Stimulated activated CD4-positive, alpha-beta T cell treated with anti-CD3 and anti-CD28 coated beads, Interleukin-4, amount 100 ng/mL, for 4 hours (primary cell): Measurements from ENCODE around the gene EML5.

Experiments
- DNase-seq, 2 experiments: peaks; one replicate each; pipeline ENCODE4 v3.0.0-alpha.2; 2020

The EML5 gene

GRCh38 chr14:88612981-88613380, 179.8 kb downstream of the EML5 start:
- DNase-seq = no peak

DNA sequence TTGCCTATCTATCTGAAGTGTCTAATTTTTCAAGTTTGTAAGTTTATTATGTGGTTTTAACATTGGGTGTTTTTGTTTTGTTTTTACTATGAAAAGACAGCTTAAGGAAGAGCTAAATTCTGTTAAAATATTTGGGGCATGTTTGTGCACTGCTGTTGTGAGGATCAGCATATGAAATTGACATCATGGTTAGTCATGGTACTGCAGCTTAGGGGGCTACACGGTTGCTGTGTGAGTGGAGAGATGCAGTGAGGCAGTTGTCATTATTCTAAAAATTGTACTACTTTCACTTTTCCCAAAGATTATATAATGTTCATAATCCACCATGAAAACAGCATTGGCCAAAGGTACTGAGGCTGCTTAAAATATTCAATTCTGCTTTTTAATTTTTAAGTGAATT, 180.9 kb downstream of the EML5 start:
- no peak for DNase-seq

- no peak for DNase-seq
These were observed 184.9 kb downstream of the EML5 start for GRCh38 chr14:88607829-88608228.

GRCh38 chr14:88605594-88605993, 187.2 kb downstream of the EML5 start:
- DNase-seq = no peak

GRCh38 chr14:88604212-88604611, 188.5 kb downstream of the EML5 start:
- DNase-seq = no peak

GRCh38 chr14:88599761-88600439, 192.9 kb downstream of the EML5 start:
- peak in 1 of 2 experiments; percentile 5 for DNase-seq

GRCh38 chr14:88599326-88599725, 193.4 kb downstream of the EML5 start:
- no peak for DNase-seq

DNA sequence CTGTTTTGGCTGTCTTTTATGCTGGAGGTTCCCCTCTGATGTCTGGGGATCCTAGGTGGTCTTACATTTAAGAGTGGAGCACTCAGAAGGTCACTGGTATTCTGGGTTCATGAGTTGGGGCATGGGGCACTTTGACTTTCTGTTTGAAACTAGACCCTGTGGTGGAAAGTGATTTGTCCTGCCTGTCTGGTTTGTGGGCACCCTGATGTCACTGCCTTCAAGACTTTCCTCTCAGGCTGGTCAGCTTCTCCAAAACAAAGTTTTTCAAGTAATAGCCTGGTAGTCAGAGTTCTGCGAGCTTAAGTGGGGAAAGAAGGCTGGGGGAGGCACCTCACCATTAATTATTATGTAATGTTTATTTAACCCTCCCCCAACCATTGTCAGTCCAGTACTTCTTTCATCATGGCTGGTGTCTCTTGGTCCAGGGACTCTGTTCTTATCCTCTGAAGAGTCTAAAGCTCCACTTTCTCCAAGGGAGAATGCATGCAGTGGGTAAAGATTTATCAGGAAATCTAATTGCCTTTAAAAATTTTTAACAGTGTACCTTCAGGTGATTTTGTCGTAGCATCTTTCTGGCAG, 194.6 kb downstream of the EML5 start:
- DNase-seq = no peak

DNA sequence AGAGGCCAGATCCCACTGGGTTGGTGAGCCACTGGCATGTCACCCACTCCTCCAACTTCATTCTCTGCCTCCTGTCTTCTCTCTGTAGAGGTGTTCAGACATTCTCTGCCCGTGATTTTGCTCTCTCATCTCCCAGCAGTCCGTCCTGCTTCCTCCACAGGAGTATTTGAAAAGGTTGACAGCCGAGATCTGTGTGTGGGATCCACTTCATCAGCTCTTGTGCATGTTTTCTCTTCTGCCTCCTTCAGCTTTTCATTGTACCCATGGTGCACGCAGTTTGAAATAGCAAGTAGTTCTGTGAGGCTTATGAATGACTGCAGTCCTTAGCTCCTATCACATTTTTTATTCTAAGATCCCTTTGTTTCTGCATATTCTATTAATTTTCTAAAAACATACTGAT, 195.2 kb downstream of the EML5 start:
- DNase-seq = no peak

DNA sequence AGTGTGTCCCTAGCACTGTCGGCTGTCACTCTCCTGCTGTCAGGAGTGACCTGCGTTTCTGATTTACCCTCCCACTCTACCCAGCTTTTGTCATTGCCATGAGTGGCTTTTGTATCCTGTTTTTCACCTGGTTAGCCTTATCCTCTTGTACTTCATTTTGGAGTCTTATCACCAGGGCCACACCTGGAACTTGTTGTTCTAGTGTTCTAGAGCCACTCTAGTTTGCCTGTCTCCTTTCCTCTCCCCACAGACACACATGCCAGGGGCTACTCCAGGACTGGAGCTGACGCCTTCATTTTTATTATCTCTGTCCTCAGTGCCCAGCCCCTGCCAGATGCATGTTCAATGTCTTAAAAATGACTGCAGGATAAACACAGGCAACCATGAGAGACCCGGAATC, 195.7 kb downstream of the EML5 start:
- DNase-seq = no peak

DNA sequence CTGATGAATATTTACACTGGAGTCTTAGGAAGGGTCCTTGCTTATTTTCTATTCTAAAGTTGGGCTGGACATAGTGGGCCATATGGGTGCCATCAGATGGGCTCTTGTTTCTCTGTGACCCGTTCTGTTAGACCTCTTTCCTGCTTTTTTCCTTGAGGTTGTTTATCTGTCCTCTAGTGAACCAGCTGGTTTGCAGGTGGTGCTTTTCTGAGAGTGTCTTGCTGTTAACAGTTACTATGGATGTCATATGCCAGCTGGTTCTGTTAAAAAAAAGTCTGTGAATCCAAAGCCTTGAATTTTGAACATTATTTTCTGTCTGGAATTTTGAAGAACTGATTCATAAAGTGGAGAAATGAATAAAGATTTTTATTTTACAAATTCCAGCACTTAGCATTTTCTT, 200.7 kb downstream of the EML5 start:
- DNase-seq = no peak

DNA sequence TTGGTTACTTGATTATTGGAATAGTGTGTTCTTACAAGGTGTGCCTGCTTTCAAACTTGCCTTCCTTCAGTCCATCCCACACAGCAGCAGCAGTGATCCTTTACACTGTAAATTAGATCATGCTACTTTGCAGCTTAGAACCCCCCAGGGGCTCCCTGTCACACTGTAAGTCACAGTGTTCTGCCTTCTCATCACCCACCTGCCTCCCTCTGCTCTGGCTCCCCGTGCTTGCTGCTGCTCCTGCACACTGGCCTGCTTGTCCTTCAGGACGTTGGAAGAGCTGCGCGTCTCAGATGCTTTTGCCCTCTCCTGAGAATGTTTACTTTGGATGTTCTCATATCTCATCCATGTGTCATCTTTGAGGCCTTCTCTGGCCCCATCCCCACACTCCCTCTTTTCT, 202.6 kb downstream of the EML5 start:
- no peak for DNase-seq

DNA sequence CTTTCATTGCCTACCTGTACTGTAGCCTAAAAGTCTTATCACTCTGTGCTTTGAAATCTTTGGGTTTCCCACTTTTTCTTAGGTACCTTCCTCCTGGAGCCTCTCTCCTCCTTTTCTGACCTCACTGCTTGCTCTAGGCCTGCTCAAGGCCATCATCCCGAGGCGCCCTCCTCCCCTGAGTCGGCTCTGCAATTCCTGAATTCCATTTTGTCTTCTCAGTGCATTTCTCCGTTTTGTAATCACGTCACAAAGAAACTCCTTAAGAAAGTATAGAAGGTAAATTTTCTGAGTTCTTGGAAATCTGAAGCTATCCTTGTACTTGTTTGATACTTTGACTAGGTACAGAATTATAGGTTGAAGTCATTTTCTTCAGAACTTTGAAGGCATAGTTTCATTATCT, 204.7 kb downstream of the EML5 start:
- no peak for DNase-seq

DNA sequence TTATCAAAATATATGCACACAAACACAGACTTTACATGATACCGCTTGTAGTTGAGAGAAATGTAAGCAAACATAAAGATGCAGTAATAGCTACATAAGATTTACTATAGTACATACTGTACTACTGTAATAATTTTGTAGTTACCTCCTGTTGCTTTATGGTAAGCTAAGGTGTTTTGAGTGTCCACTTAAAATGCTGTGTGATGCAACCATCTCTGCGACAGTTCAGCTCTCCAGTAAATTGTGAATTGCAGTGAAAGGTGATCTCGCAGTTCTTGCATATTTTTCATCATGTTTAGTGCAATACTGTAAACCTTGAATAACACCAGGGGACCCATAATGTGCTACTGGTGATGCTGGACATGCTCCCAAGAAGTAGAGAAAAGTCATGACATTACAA, 208.3 kb downstream of the EML5 start:
- no peak for DNase-seq

GRCh38 chr14:88576222-88576621, 216.5 kb downstream of the EML5 start:
- no peak for DNase-seq

GRCh38 chr14:88572117-88572516, 220.6 kb downstream of the EML5 start:
- DNase-seq = no peak

GRCh38 chr14:88568196-88568595, 224.6 kb downstream of the EML5 start:
- no peak for DNase-seq

- DNase-seq = no peak
These were observed 227.3 kb downstream of the EML5 start for GRCh38 chr14:88565427-88565826.

- DNase-seq = no peak
These were observed 228.9 kb downstream of the EML5 start for GRCh38 chr14:88563845-88564244.

- DNase-seq = peak; percentile 86 to 87
These were observed 229.7 kb downstream of the EML5 start, which contains the start of gene ZC3H14 for GRCh38 chr14:88562831-88563686. ZC3H14 (plus strand) TSS chr14:88563037; CDS start chr14:88563134, 97 bp downstream.

GRCh38 chr14:88562532-88562830, 230.3 kb downstream of the EML5 start:
- DNase-seq = no peak
